Spleen (tissue), 7 donors: Measurements from ENCODE around the gene SRSF4.

ENCODE experiments used
- CTCF ChIP-seq, 11 experiments: fragments of 200-600 bp in 7 of 11; fragments of 450-650 bp in 4 of 11; sonication (generic) in 4 of 11; IDR thresholded peaks in 8 of 11; conservative IDR thresholded peaks in 3 of 11; 1 replicate in 7 of 11; 2 replicates in 4 of 11; pipeline versions ENCODE4 v1.4.0 to v1.8.0; 2016 to 2021; ENCODE audit warnings: antibody characterized with exemption in 11 of 11, inconsistent platforms in 4 of 11, mild to moderate bottlenecking in 1 of 11
- POLR2A ChIP-seq, 3 donors: fragments of 450-650 bp; IDR thresholded peaks; one replicate each; pipeline ENCODE4 v1.5.1; 2017; ENCODE audit warnings: antibody characterized with exemption in 3 of 3, mild to moderate bottlenecking in 1 of 3
- donor health status: DM: no; HTN: no; CAD: no; lungs with moderate emphysema.
- donor health status: DM: no; HTN: no; CAD: no.
- donor health status: DM: no; HTN: no; CAD: no.

- TF ChIP-seq CTCF (IDR thresholded peaks at IDR 0.05 in 8 of 11, conservative IDR thresholded peaks at IDR 0.05 in 3 of 11) (no peak), POLR2A (IDR thresholded peaks at IDR 0.05) (no peak)
Measured at GRCh38 chr1:29121936-29122681, 59.6 kb downstream of the SRSF4 start.
